IPS DF 4.7 (cell line): ENCODE data around the gene DMBX1.

Experiments
- DNase-seq: peaks from one replicate; pipeline ENCODE4 v3.0.0-alpha.2; 2013; ENCODE audit warnings: low spot score; ENCODE audit errors: extremely low read depth

The DMBX1 gene

GRCh38 chr1:46501528-46501927, 11.9 kb downstream of the DMBX1 start:
- DNase-seq = no peak

GRCh38 chr1:46503421-46503820, 13.8 kb downstream of the DMBX1 start:
- no peak for DNase-seq

- no peak for DNase-seq
Observed at GRCh38 chr1:46506470-46507219, 17.0 kb downstream of the DMBX1 start.

- DNase-seq = no peak
Observed at GRCh38 chr1:46508757-46509156, 19.1 kb downstream of the DMBX1 start.

GRCh38 chr1:46510341-46510997, 20.8 kb downstream of the DMBX1 start:
- DNase-seq = no peak

- no peak for DNase-seq
Observed at GRCh38 chr1:46510998-46511365, 21.3 kb downstream of the DMBX1 start.

- DNase-seq = no peak
Observed at GRCh38 chr1:46512135-46512791, 22.6 kb downstream of the DMBX1 start.

- no peak for DNase-seq
Observed at GRCh38 chr1:46512792-46513190, 23.2 kb downstream of the DMBX1 start.

GRCh38 chr1:46513536-46513935, 23.9 kb downstream of the DMBX1 start:
- no peak for DNase-seq

GRCh38 chr1:46515576-46515975, 25.9 kb downstream of the DMBX1 start:
- DNase-seq = no peak

GRCh38 chr1:46516200-46516950, 26.7 kb downstream of the DMBX1 start:
- no peak for DNase-seq

- DNase-seq = no peak
Observed at GRCh38 chr1:46517010-46517600, 27.5 kb downstream of the DMBX1 start.

GRCh38 chr1:46517932-46518498, 28.4 kb downstream of the DMBX1 start:
- no peak for DNase-seq

- no peak for DNase-seq
Observed at GRCh38 chr1:46519209-46519608, 29.6 kb downstream of the DMBX1 start.

GRCh38 chr1:46520063-46520911, 30.7 kb downstream of the DMBX1 start:
- no peak for DNase-seq

GRCh38 chr1:46521414-46521813, 31.8 kb downstream of the DMBX1 start:
- no peak for DNase-seq

GRCh38 chr1:46522184-46522968, 32.7 kb downstream of the DMBX1 start:
- no peak for DNase-seq

- DNase-seq = no peak
Observed at GRCh38 chr1:46522969-46523320, 33.3 kb downstream of the DMBX1 start.

GRCh38 chr1:46523496-46524353, 34.1 kb downstream of the DMBX1 start:
- no peak for DNase-seq
